ENCODE data around the gene SFT2D3. TPM values are rescaled to one million over a fixed set of nuclear protein-coding genes. Genes with fewer than 3 reads are reported as not detected.

SFT2D3 gene
- total and polyA plus RNA-seq, 8 donors: 0.56 to 6.8 (median 2.8) TPM; not detected in 4

GRCh38 chr2:127662937-127663565 lies 38.2 kb upstream of the SFT2D3 start:
- Histone ChIP-seq H3K4me3 (peak overlapping the region in 1 of 2 donors; percentile 27), H3K9me3 (no peaks in the 10 kb centered on the region), H3K27ac (peak overlapping the region; percentile 33 to 67), H3K36me3 (peaks cover 0 to 14% of the 10 kb centered on the region in 2 donors), H3K27me3 (peaks cover 3 to 44% of the 10 kb centered on the region in 2 donors), H3K4me1 (peaks cover 3 to 43% of the 10 kb centered on the region in 2 donors)
- no peak for ATAC-seq
- TF ChIP-seq CTCF (IDR thresholded peaks at IDR 0.05): no peak
- intact Hi-C loops (cut with DNase I): no loop called here
- peak in 1 of 4 donors; percentile 69 for DNase-seq

GRCh38 chr2:127663566-127664064 lies 37.7 kb upstream of the SFT2D3 start:
- peaks cover 3 to 40% of the 10 kb centered on the region in 2 donors for H3K4me1 ChIP-seq
- H3K9me3 ChIP-seq: no peaks in the 10 kb centered on the region
- DNase-seq (peak in 1 of 4 donors; percentile 49), ATAC-seq (no peak)
- H3K27me3 ChIP-seq: peaks cover 3 to 44% of the 10 kb centered on the region in 2 donors
- TF ChIP-seq CTCF (IDR thresholded peaks at IDR 0.05): no peak
- H3K4me3 ChIP-seq: peak overlapping the region in 1 of 2 donors; percentile 27
- H3K36me3 ChIP-seq: peaks cover 0 to 11% of the 10 kb centered on the region in 2 donors
- peak overlapping the region; percentile 33 to 67 for H3K27ac ChIP-seq
- intact Hi-C loops (cut with DNase I): no loop called here

GRCh38 chr2:127664065-127664894 lies 37.0 kb upstream of the SFT2D3 start:
- ATAC-seq (peak; percentile 68), DNase-seq (peak in 2 of 4 donors; percentile 33 to 76)
- no peak for TF ChIP-seq CTCF (IDR thresholded peaks at IDR 0.05)
- peaks cover 0 to 34% of the 10 kb centered on the region in 2 donors for H3K4me1 ChIP-seq
- H3K9me3 ChIP-seq: no peaks in the 10 kb centered on the region
- peaks cover 3 to 44% of the 10 kb centered on the region in 2 donors for H3K27me3 ChIP-seq
- peak overlapping the region; percentile 11 to 27 for H3K4me3 ChIP-seq
- intact Hi-C loops (cut with DNase I): no loop called here
- peak overlapping the region; percentile 67 to 70 for H3K27ac ChIP-seq
- peaks cover 0 to 11% of the 10 kb centered on the region in 2 donors for H3K36me3 ChIP-seq

- peak overlapping the region in 1 of 2 donors; percentile 27 for H3K4me3 ChIP-seq
- DNase-seq (no peak), ATAC-seq (no peak)
- no peak for TF ChIP-seq CTCF (IDR thresholded peaks at IDR 0.05)
- H3K27me3 ChIP-seq: peaks cover 3 to 44% of the 10 kb centered on the region in 2 donors
- H3K36me3 ChIP-seq: peaks cover 0 to 11% of the 10 kb centered on the region in 2 donors
- H3K27ac ChIP-seq: peak overlapping the region; percentile 67 to 70
- H3K9me3 ChIP-seq: no peaks in the 10 kb centered on the region
- intact Hi-C loops (cut with DNase I): no loop called here
- peaks cover 0 to 34% of the 10 kb centered on the region in 2 donors for H3K4me1 ChIP-seq
These were observed 36.4 kb upstream of the SFT2D3 start for GRCh38 chr2:127664895-127665225.

Data from left lung (tissue), 10 donors.